Smooth muscle cell (in vitro differentiated cells): Measurements from ENCODE around the gene CREB3L4. TPM values are rescaled to one million over a fixed set of nuclear protein-coding genes. Genes with fewer than 3 reads are reported as not detected.

Experiments
- DNase-seq: peaks from one replicate; lab custom pipeline; 2025; ENCODE audit not compliant: unreplicated experiment; lab: John Stamatoyannopoulos, UW
- H2AFZ ChIP-seq: fragments of 200-600 bp; sonication (generic); 2 replicates; pipeline ENCODE4 v1.6.0; 2016; ENCODE audit warnings: antibody characterized with exemption, low read depth, mild to moderate bottlenecking
- H3F3A ChIP-seq: fragments of 200-600 bp; sonication (generic); 2 replicates; pipeline ENCODE4 v1.6.0; 2017; ENCODE audit warnings: antibody characterized with exemption, low read depth
- H3K27ac ChIP-seq: fragments of 200-600 bp; sonication (generic); 2 replicates; pipeline ENCODE4 v1.5.1; 2016; ENCODE audit warnings: low read depth, mild to moderate bottlenecking
- H3K27me3 ChIP-seq: fragments of 200-600 bp; sonication (generic); 2 replicates; pipeline ENCODE4 v1.6.1; 2016; ENCODE audit warnings: low read depth, mild to moderate bottlenecking
- H3K36me3 ChIP-seq: fragments of 200-600 bp; sonication (generic); 2 replicates; pipeline ENCODE4 v1.5.1; 2016; ENCODE audit warnings: low read depth
- H3K4me1 ChIP-seq: fragments of 200-600 bp; sonication (generic); 2 replicates; pipeline ENCODE4 v1.5.1; 2016; ENCODE audit warnings: low read depth
- H3K4me2 ChIP-seq: fragments of 200-600 bp; sonication (generic); 2 replicates; pipeline ENCODE4 v1.6.0; 2016; ENCODE audit warnings: mild to moderate bottlenecking
- H3K4me3 ChIP-seq: fragments of 200-600 bp; sonication (generic); 2 replicates; pipeline ENCODE4 v1.5.1; 2016; ENCODE audit warnings: mild to moderate bottlenecking
- H3K79me2 ChIP-seq: fragments of 200-600 bp; sonication (generic); 2 replicates; pipeline ENCODE4 v1.6.0; 2016; ENCODE audit warnings: low read depth, mild to moderate bottlenecking
- H3K9ac ChIP-seq: fragments of 200-600 bp; sonication (generic); 2 replicates; pipeline ENCODE4 v1.6.0; 2016; ENCODE audit warnings: low read depth
- H3K9me3 ChIP-seq: fragments of 200-600 bp; sonication (generic); replicated peaks from 2 replicates; pipeline ENCODE4 v1.5.1; 2016; ENCODE audit warnings: low read depth
- H4K20me1 ChIP-seq: fragments of 200-600 bp; sonication (generic); 2 replicates; pipeline ENCODE4 v1.6.0; 2016; ENCODE audit warnings: low read depth
- CTCF ChIP-seq: fragments of 200-600 bp; sonication (generic); IDR thresholded peaks from 2 replicates; pipeline ENCODE4 v1.5.1; 2017; ENCODE audit warnings: borderline replicate concordance, mild to moderate bottlenecking, antibody characterized with exemption; ENCODE audit not compliant: insufficient read depth, poor library complexity, severe bottlenecking
- WGBS: methylation state at CpG from one replicate; pipeline ENCODE4 v1.1.7; 2016; ENCODE audit warnings: low lambda C conversion rate; 5-methylcytosine and 5-hydroxymethylcytosine counted together
- polyA plus RNA-seq: library from polyadenylated mRNA; unstranded; fragments of >200 nt; fragmentation: Nextera tagmentation; extraction: Ambion mirVana; gene quantifications from 2 replicates; pipeline ENCODE4 v1.2.1, GENCODE V29; 2016
- total RNA-seq: library from RNA; depleted of rRNA; stranded (reverse); fragments of >200 nt; gene quantifications from 2 replicates; pipeline ENCODE4 v1.2.3, GENCODE V29; 2014

The CREB3L4 gene
- total and polyA plus RNA-seq, 2 experiments from 2014 or later = 9.0 to 14.9 TPM

- H3K4me3 ChIP-seq = peak overlapping the region; percentile 77
- H3K27me3 ChIP-seq = no peaks in the 10 kb centered on the region
- H2AFZ ChIP-seq = no peak overlapping the region
- DNase-seq = no peak
- TF ChIP-seq CTCF = no peak
- H3K9ac ChIP-seq = peak overlapping the region; percentile 93
- 78% methylated on average over 4 of the region's 4 CpGs for WGBS
- H3K27ac ChIP-seq = peak overlapping the region; percentile 93
- H3K9me3 ChIP-seq = no peaks in the 10 kb centered on the region
- peaks cover 28% of the 10 kb centered on the region for H3K4me1 ChIP-seq
- H3F3A ChIP-seq = peaks cover 4% of the 10 kb centered on the region
- H3K36me3 ChIP-seq = no peaks in the 10 kb centered on the region
- peak overlapping the region; percentile 89 for H3K4me2 ChIP-seq
- H4K20me1 ChIP-seq = peaks cover 30% of the 10 kb centered on the region
- H3K79me2 ChIP-seq = peaks cover 52% of the 10 kb centered on the region
Observed at GRCh38 chr1:153961421-153961820, 6.3 kb upstream of the CREB3L4 start.

GRCh38 chr1:153962088-153963029 is 5.3 kb upstream of the CREB3L4 start:
- no peak for TF ChIP-seq CTCF
- Histone ChIP-seq H3K27me3 (no peaks in the 10 kb centered on the region), H3K36me3 (no peaks in the 10 kb centered on the region), H3K4me2 (peak overlapping the region; percentile 89), H3K4me3 (peak overlapping the region; percentile 77), H4K20me1 (peaks cover 21% of the 10 kb centered on the region), H3K27ac (peak overlapping the region; percentile 93), H3K9ac (peak overlapping the region; percentile 93), H3F3A (peaks cover 10% of the 10 kb centered on the region), H3K9me3 (no peaks in the 10 kb centered on the region), H3K4me1 (peaks cover 26% of the 10 kb centered on the region), H2AFZ (peak overlapping the region; percentile 50), H3K79me2 (peaks cover 42% of the 10 kb centered on the region)
- DNase-seq = no peak
- 17% methylated on average over 16 of the region's 16 CpGs for WGBS

GRCh38 chr1:153963030-153963849 is 4.5 kb upstream of the CREB3L4 start, which contains the start of gene SLC39A1:
SLC39A1 (minus strand) TSS chr1:153963537; CDS start chr1:153962715, 822 bp downstream.
- peaks cover 15% of the 10 kb centered on the region for H4K20me1 ChIP-seq
- H3K4me2 ChIP-seq = peak within 1 kb of the TSS; percentile 89
- peaks cover 10% of the 10 kb centered on the region for H3F3A ChIP-seq
- WGBS = under 1% methylated on average over 52 of the region's 54 CpGs
- no peaks in the 10 kb centered on the region for H3K27me3 ChIP-seq
- no peak for TF ChIP-seq CTCF
- no peaks in the 10 kb centered on the region for H3K36me3 ChIP-seq
- peak within 1 kb of the TSS; percentile 77 for H3K4me3 ChIP-seq
- peak within 1 kb of the TSS; percentile 93 for H3K9ac ChIP-seq
- H3K79me2 ChIP-seq = peaks cover 34% of the 10 kb centered on the region
- H2AFZ ChIP-seq = peak within 1 kb of the TSS; percentile 50
- H3K9me3 ChIP-seq = no peaks in the 10 kb centered on the region
- H3K27ac ChIP-seq = peak within 1 kb of the TSS; percentile 93
- H3K4me1 ChIP-seq = peaks cover 28% of the 10 kb centered on the region
- DNase-seq = peak; percentile 94
